Measurements from ENCODE around the gene RPS21.

The RPS21 gene

GRCh38 chr20:62359491-62360121 is 27.3 kb upstream of the RPS21 start:
- Histone ChIP-seq H3K27ac (ENCODE audit: insufficient read depth, low read length, poor library complexity, severe bottlenecking) (no peak overlapping the region), H3K9me3 (ENCODE audit: control insufficient read depth, low read length) (no peaks in the 10 kb centered on the region), H3K36me3 (ENCODE audit: control insufficient read depth, insufficient read depth, low read length) (no peaks in the 10 kb centered on the region), H3K4me1 (ENCODE audit: control insufficient read depth, insufficient read depth, low read length, poor library complexity, severe bottlenecking) (no peaks in the 10 kb centered on the region), H3K27me3 (replicated peaks; ENCODE audit: control insufficient read depth, insufficient read depth, low read length, poor library complexity, severe bottlenecking) (no peaks in the 10 kb centered on the region), H3K4me3 (ENCODE audit: insufficient read depth, low read depth, low read length, poor library complexity, severe bottlenecking) (no peak overlapping the region)
- DNase-seq, result no peak

GRCh38 chr20:62360854-62361798 is 25.8 kb upstream of the RPS21 start:
- Histone ChIP-seq H3K4me3 (ENCODE audit: insufficient read depth, low read depth, low read length, poor library complexity, severe bottlenecking) (no peak overlapping the region), H3K4me1 (ENCODE audit: control insufficient read depth, insufficient read depth, low read length, poor library complexity, severe bottlenecking) (peaks cover 1% of the 10 kb centered on the region)

GRCh38 chr20:62361799-62362589 is 24.9 kb upstream of the RPS21 start:
- Histone ChIP-seq H3K36me3 (ENCODE audit: control insufficient read depth, insufficient read depth, low read length) (no peaks in the 10 kb centered on the region), H3K27me3 (replicated peaks; ENCODE audit: control insufficient read depth, insufficient read depth, low read length, poor library complexity, severe bottlenecking) (peaks cover 19% of the 10 kb centered on the region), H3K27ac (ENCODE audit: insufficient read depth, low read length, poor library complexity, severe bottlenecking) (no peak overlapping the region), H3K4me1 (ENCODE audit: control insufficient read depth, insufficient read depth, low read length, poor library complexity, severe bottlenecking) (peaks cover 8% of the 10 kb centered on the region), H3K4me3 (ENCODE audit: insufficient read depth, low read depth, low read length, poor library complexity, severe bottlenecking) (no peak overlapping the region), H3K9me3 (ENCODE audit: control insufficient read depth, low read length) (no peaks in the 10 kb centered on the region)
- DNase-seq, result no peak

More at GRCh38 chr20:62360854-62361798, 25.8 kb upstream of the RPS21 start:
- Histone ChIP-seq H3K27ac (ENCODE audit: insufficient read depth, low read length, poor library complexity, severe bottlenecking) (no peak overlapping the region), H3K9me3 (ENCODE audit: control insufficient read depth, low read length) (no peaks in the 10 kb centered on the region), H3K36me3 (ENCODE audit: control insufficient read depth, insufficient read depth, low read length) (no peaks in the 10 kb centered on the region), H3K27me3 (replicated peaks; ENCODE audit: control insufficient read depth, insufficient read depth, low read length, poor library complexity, severe bottlenecking) (peaks cover 12% of the 10 kb centered on the region)
- no peak for DNase-seq

- Histone ChIP-seq H3K27me3 (replicated peaks; ENCODE audit: control insufficient read depth, insufficient read depth, low read length, poor library complexity, severe bottlenecking) (peaks cover 22% of the 10 kb centered on the region), H3K4me1 (ENCODE audit: control insufficient read depth, insufficient read depth, low read length, poor library complexity, severe bottlenecking) (peaks cover 10% of the 10 kb centered on the region), H3K4me3 (ENCODE audit: insufficient read depth, low read depth, low read length, poor library complexity, severe bottlenecking) (no peak overlapping the region), H3K9me3 (ENCODE audit: control insufficient read depth, low read length) (no peaks in the 10 kb centered on the region), H3K36me3 (ENCODE audit: control insufficient read depth, insufficient read depth, low read length) (no peaks in the 10 kb centered on the region), H3K27ac (ENCODE audit: insufficient read depth, low read length, poor library complexity, severe bottlenecking) (no peak overlapping the region)
- DNase-seq, result no peak
These were observed 24.3 kb upstream of the RPS21 start for GRCh38 chr20:62362590-62362940.

- no peak overlapping the region for H3K27ac ChIP-seq (ENCODE audit: insufficient read depth, low read length, poor library complexity, severe bottlenecking)
- H3K9me3 ChIP-seq (ENCODE audit: control insufficient read depth, low read length), result no peaks in the 10 kb centered on the region
- H3K4me1 ChIP-seq (ENCODE audit: control insufficient read depth, insufficient read depth, low read length, poor library complexity, severe bottlenecking), result peaks cover 16% of the 10 kb centered on the region
- H3K36me3 ChIP-seq (ENCODE audit: control insufficient read depth, insufficient read depth, low read length), result no peaks in the 10 kb centered on the region
- DNase-seq, result no peak
- H3K4me3 ChIP-seq (ENCODE audit: insufficient read depth, low read depth, low read length, poor library complexity, severe bottlenecking), result no peak overlapping the region
- peaks cover 28% of the 10 kb centered on the region for H3K27me3 ChIP-seq (replicated peaks; ENCODE audit: control insufficient read depth, insufficient read depth, low read length, poor library complexity, severe bottlenecking)
These were observed 23.6 kb upstream of the RPS21 start for GRCh38 chr20:62362991-62363919.

- H3K27ac ChIP-seq (ENCODE audit: insufficient read depth, low read length, poor library complexity, severe bottlenecking), result no peak overlapping the region
- H3K9me3 ChIP-seq (ENCODE audit: control insufficient read depth, low read length), result no peaks in the 10 kb centered on the region
- H3K4me3 ChIP-seq (ENCODE audit: insufficient read depth, low read depth, low read length, poor library complexity, severe bottlenecking), result no peak overlapping the region
- H3K4me1 ChIP-seq (ENCODE audit: control insufficient read depth, insufficient read depth, low read length, poor library complexity, severe bottlenecking), result peaks cover 16% of the 10 kb centered on the region
- no peaks in the 10 kb centered on the region for H3K36me3 ChIP-seq (ENCODE audit: control insufficient read depth, insufficient read depth, low read length)
- H3K27me3 ChIP-seq (replicated peaks; ENCODE audit: control insufficient read depth, insufficient read depth, low read length, poor library complexity, severe bottlenecking), result peaks cover 38% of the 10 kb centered on the region
- DNase-seq, result no peak
These were observed 22.7 kb upstream of the RPS21 start for GRCh38 chr20:62363920-62364851.

GRCh38 chr20:62364911-62365736 is 21.8 kb upstream of the RPS21 start:
- Histone ChIP-seq H3K27ac (ENCODE audit: insufficient read depth, low read length, poor library complexity, severe bottlenecking) (no peak overlapping the region), H3K4me3 (ENCODE audit: insufficient read depth, low read depth, low read length, poor library complexity, severe bottlenecking) (no peak overlapping the region), H3K9me3 (ENCODE audit: control insufficient read depth, low read length) (no peaks in the 10 kb centered on the region), H3K27me3 (replicated peaks; ENCODE audit: control insufficient read depth, insufficient read depth, low read length, poor library complexity, severe bottlenecking) (peaks cover 43% of the 10 kb centered on the region), H3K36me3 (ENCODE audit: control insufficient read depth, insufficient read depth, low read length) (no peaks in the 10 kb centered on the region), H3K4me1 (ENCODE audit: control insufficient read depth, insufficient read depth, low read length, poor library complexity, severe bottlenecking) (peaks cover 16% of the 10 kb centered on the region)
- DNase-seq, result no peak

GRCh38 chr20:62365814-62366369 is 21.0 kb upstream of the RPS21 start:
- H3K36me3 ChIP-seq (ENCODE audit: control insufficient read depth, insufficient read depth, low read length), result no peaks in the 10 kb centered on the region
- H3K27me3 ChIP-seq (replicated peaks; ENCODE audit: control insufficient read depth, insufficient read depth, low read length, poor library complexity, severe bottlenecking), result peaks cover 43% of the 10 kb centered on the region
- no peak overlapping the region for H3K4me3 ChIP-seq (ENCODE audit: insufficient read depth, low read depth, low read length, poor library complexity, severe bottlenecking)
- H3K4me1 ChIP-seq (ENCODE audit: control insufficient read depth, insufficient read depth, low read length, poor library complexity, severe bottlenecking), result peaks cover 16% of the 10 kb centered on the region
- H3K27ac ChIP-seq (ENCODE audit: insufficient read depth, low read length, poor library complexity, severe bottlenecking), result no peak overlapping the region
- DNase-seq, result no peak
- no peaks in the 10 kb centered on the region for H3K9me3 ChIP-seq (ENCODE audit: control insufficient read depth, low read length)
